GM23338 (cell line): ENCODE results near the gene BPI.

ENCODE experiments used
- CREB1 ChIP-seq: fragments of 250-450 bp; sonication (Bioruptor Pico); IDR thresholded peaks from 2 replicates; pipeline ENCODE4 v1.5.0; 2020; ENCODE audit warnings: low read depth, mild to moderate bottlenecking, moderate library complexity
- EZH2 ChIP-seq: fragments of 200-600 bp; sonication (generic); IDR thresholded peaks from one replicate; pipeline ENCODE4 v1.8.0; 2017; ENCODE audit warnings: antibody characterized with exemption, mild to moderate bottlenecking, low read depth; ENCODE audit not compliant: unreplicated experiment
- EZH2phosphoT487 ChIP-seq: fragments of 200-600 bp; sonication (generic); IDR thresholded peaks from one replicate; pipeline ENCODE4 v1.8.1; 2018; ENCODE audit warnings: antibody characterized with exemption; ENCODE audit not compliant: unreplicated experiment
- JUNB ChIP-seq: IDR thresholded peaks from one replicate; pipeline ENCODE4 v1.6.1; 2016; ENCODE audit warnings: antibody characterized with exemption; ENCODE audit not compliant: unreplicated experiment
- POLR2AphosphoS5 ChIP-seq: IDR thresholded peaks from 2 replicates; pipeline ENCODE4 v1.6.1; 2016; ENCODE audit warnings: antibody characterized with exemption, low read depth
- ZNF114 ChIP-seq: fragments of 250-450 bp; sonication (Bioruptor Pico); IDR thresholded peaks from 2 replicates; pipeline ENCODE4 v1.5.0; 2020; ENCODE audit warnings: mild to moderate bottlenecking, moderate library complexity
- ZNF331 ChIP-seq: fragments of 250-450 bp; sonication (Bioruptor Pico); IDR thresholded peaks from 2 replicates; pipeline ENCODE4 v1.5.0; 2020; ENCODE audit warnings: low read depth, mild to moderate bottlenecking, moderate library complexity
- TF ChIP-seq, protein P1 (sequence below), 2 experiments: fragments of 200-600 bp in 1 of 2; sonication (generic) in 1 of 2; conservative IDR thresholded peaks; 2 replicates each; pipeline versions ENCODE4 v1.5.1 to v1.6.1; 2016 to 2017; ENCODE audit warnings: antibody characterized with exemption in 2 of 2, low read depth in 2 of 2, mild to moderate bottlenecking in 2 of 2, moderate library complexity in 1 of 2
- TF ChIP-seq, protein P2 (sequence below): IDR thresholded peaks from one replicate; pipeline ENCODE4 v1.6.1; 2018; ENCODE audit warnings: antibody characterized with exemption; ENCODE audit not compliant: unreplicated experiment
- TF ChIP-seq, protein P3 (sequence below): fragments of 250-450 bp; sonication (Bioruptor Pico); IDR thresholded peaks from 2 replicates; pipeline ENCODE4 v1.5.0; 2020; ENCODE audit warnings: mild to moderate bottlenecking, moderate library complexity

DNA sequence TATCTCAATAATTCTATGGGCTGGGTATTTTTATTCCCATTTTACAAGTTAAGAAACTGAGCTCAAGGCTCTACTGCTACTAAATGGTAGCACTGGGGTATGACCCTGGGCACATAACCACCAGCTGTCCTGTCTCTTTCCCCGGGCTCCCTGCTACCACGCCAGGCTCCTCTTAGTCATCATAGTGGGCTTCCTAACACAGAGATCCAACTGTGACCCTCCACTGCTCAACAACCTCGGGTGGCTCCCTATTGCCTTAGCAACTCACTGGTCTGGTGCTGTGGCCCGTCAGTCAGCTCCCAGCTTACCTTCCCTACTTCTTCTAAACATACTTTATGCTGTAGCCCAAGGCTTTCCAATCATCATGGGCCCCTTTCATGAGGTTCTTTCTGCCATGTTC is 47.9 kb upstream of the BPI start:
- TF ChIP-seq, protein P1, sequence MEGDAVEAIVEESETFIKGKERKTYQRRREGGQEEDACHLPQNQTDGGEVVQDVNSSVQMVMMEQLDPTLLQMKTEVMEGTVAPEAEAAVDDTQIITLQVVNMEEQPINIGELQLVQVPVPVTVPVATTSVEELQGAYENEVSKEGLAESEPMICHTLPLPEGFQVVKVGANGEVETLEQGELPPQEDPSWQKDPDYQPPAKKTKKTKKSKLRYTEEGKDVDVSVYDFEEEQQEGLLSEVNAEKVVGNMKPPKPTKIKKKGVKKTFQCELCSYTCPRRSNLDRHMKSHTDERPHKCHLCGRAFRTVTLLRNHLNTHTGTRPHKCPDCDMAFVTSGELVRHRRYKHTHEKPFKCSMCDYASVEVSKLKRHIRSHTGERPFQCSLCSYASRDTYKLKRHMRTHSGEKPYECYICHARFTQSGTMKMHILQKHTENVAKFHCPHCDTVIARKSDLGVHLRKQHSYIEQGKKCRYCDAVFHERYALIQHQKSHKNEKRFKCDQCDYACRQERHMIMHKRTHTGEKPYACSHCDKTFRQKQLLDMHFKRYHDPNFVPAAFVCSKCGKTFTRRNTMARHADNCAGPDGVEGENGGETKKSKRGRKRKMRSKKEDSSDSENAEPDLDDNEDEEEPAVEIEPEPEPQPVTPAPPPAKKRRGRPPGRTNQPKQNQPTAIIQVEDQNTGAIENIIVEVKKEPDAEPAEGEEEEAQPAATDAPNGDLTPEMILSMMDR (conservative IDR thresholded peaks at IDR 0.05; ENCODE audit: low read depth in 2 of 2), result no peak
- TF ChIP-seq, protein P2, sequence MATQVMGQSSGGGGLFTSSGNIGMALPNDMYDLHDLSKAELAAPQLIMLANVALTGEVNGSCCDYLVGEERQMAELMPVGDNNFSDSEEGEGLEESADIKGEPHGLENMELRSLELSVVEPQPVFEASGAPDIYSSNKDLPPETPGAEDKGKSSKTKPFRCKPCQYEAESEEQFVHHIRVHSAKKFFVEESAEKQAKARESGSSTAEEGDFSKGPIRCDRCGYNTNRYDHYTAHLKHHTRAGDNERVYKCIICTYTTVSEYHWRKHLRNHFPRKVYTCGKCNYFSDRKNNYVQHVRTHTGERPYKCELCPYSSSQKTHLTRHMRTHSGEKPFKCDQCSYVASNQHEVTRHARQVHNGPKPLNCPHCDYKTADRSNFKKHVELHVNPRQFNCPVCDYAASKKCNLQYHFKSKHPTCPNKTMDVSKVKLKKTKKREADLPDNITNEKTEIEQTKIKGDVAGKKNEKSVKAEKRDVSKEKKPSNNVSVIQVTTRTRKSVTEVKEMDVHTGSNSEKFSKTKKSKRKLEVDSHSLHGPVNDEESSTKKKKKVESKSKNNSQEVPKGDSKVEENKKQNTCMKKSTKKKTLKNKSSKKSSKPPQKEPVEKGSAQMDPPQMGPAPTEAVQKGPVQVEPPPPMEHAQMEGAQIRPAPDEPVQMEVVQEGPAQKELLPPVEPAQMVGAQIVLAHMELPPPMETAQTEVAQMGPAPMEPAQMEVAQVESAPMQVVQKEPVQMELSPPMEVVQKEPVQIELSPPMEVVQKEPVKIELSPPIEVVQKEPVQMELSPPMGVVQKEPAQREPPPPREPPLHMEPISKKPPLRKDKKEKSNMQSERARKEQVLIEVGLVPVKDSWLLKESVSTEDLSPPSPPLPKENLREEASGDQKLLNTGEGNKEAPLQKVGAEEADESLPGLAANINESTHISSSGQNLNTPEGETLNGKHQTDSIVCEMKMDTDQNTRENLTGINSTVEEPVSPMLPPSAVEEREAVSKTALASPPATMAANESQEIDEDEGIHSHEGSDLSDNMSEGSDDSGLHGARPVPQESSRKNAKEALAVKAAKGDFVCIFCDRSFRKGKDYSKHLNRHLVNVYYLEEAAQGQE, result no peak
- no peak for TF ChIP-seq ZNF114 (CRISPR knock-in tag)
- TF ChIP-seq EZH2phosphoT487, result no peak
- no peak for TF ChIP-seq EZH2
- no peak for TF ChIP-seq POLR2AphosphoS5
- TF ChIP-seq CREB1, result no peak
- TF ChIP-seq, protein P3, sequence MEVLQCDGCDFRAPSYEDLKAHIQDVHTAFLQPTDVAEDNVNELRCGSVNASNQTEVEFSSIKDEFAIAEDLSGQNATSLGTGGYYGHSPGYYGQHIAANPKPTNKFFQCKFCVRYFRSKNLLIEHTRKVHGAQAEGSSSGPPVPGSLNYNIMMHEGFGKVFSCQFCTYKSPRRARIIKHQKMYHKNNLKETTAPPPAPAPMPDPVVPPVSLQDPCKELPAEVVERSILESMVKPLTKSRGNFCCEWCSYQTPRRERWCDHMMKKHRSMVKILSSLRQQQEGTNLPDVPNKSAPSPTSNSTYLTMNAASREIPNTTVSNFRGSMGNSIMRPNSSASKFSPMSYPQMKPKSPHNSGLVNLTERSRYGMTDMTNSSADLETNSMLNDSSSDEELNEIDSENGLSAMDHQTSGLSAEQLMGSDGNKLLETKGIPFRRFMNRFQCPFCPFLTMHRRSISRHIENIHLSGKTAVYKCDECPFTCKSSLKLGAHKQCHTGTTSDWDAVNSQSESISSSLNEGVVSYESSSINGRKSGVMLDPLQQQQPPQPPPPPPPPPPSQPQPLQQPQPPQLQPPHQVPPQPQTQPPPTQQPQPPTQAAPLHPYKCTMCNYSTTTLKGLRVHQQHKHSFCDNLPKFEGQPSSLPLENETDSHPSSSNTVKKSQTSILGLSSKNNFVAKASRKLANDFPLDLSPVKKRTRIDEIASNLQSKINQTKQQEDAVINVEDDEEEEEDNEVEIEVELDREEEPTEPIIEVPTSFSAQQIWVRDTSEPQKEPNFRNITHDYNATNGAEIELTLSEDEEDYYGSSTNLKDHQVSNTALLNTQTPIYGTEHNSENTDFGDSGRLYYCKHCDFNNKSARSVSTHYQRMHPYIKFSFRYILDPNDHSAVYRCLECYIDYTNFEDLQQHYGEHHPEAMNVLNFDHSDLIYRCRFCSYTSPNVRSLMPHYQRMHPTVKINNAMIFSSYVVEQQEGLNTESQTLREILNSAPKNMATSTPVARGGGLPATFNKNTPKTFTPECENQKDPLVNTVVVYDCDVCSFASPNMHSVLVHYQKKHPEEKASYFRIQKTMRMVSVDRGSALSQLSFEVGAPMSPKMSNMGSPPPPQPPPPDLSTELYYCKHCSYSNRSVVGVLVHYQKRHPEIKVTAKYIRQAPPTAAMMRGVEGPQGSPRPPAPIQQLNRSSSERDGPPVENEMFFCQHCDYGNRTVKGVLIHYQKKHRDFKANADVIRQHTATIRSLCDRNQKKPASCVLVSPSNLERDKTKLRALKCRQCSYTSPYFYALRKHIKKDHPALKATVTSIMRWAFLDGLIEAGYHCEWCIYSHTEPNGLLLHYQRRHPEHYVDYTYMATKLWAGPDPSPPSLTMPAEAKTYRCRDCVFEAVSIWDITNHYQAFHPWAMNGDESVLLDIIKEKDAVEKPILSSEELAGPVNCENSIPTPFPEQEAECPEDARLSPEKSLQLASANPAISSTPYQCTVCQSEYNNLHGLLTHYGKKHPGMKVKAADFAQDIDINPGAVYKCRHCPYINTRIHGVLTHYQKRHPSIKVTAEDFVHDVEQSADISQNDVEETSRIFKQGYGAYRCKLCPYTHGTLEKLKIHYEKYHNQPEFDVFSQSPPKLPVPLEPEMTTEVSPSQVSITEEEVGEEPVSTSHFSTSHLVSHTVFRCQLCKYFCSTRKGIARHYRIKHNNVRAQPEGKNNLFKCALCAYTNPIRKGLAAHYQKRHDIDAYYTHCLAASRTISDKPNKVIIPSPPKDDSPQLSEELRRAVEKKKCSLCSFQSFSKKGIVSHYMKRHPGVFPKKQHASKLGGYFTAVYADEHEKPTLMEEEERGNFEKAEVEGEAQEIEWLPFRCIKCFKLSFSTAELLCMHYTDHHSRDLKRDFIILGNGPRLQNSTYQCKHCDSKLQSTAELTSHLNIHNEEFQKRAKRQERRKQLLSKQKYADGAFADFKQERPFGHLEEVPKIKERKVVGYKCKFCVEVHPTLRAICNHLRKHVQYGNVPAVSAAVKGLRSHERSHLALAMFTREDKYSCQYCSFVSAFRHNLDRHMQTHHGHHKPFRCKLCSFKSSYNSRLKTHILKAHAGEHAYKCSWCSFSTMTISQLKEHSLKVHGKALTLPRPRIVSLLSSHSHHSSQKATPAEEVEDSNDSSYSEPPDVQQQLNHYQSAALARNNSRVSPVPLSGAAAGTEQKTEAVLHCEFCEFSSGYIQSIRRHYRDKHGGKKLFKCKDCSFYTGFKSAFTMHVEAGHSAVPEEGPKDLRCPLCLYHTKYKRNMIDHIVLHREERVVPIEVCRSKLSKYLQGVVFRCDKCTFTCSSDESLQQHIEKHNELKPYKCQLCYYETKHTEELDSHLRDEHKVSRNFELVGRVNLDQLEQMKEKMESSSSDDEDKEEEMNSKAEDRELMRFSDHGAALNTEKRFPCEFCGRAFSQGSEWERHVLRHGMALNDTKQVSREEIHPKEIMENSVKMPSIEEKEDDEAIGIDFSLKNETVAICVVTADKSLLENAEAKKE (CRISPR knock-in tag), result no peak
- TF ChIP-seq JUNB, result no peak
- no peak for TF ChIP-seq ZNF331
